WTC11 (cell line): ENCODE data around the gene TMEM72. TPM values are rescaled to one million over a fixed set of nuclear protein-coding genes. Genes with fewer than 3 reads are reported as not detected.

ENCODE experiments used
- ATAC-seq: fragments of 200-7000 bp; cut with Tn5 transposase; 2 replicates; pipeline ENCODE4 v1.10.0; 2021; ENCODE audit warnings: mild to moderate bottlenecking, moderate library complexity
- CTCF ChIA-PET: fragments of 300-600 bp; sonication (Branson Sonifier 250); formaldehyde crosslinking; loops from one replicate; lab custom pipeline; 2021; ENCODE audit warnings: antibody characterized with exemption; lab: Charles Lee
- POLR2A ChIA-PET: fragments of 350-600 bp; sonication (Branson Sonifier 250); formaldehyde crosslinking; loops from one replicate; lab custom pipeline; 2021; ENCODE audit warnings: antibody characterized with exemption; lab: Charles Lee
- DNase-seq: peaks from one replicate; pipeline ENCODE4 v3.0.0; 2021; ENCODE audit warnings: low spot score
- H3K27ac Mint-ChIP-seq: 2 replicates; pipeline ENCODE4 v1.8.0; 2021; ENCODE audit warnings: mixed read lengths
- H3K27me3 Mint-ChIP-seq: 2 replicates; pipeline ENCODE4 v1.8.0; 2021; ENCODE audit warnings: low read depth, mild to moderate bottlenecking, moderate library complexity, mixed read lengths
- H3K36me3 Mint-ChIP-seq: 2 replicates; pipeline ENCODE4 v1.8.0; 2021; ENCODE audit warnings: mixed read lengths
- H3K4me1 Mint-ChIP-seq: 2 replicates; pipeline ENCODE4 v1.8.0; 2022; ENCODE audit warnings: mixed read lengths
- H3K4me3 Mint-ChIP-seq: 2 replicates; pipeline ENCODE4 v1.8.0; 2021; ENCODE audit warnings: mild to moderate bottlenecking, moderate library complexity, mixed read lengths
- H3K9me3 Mint-ChIP-seq: 2 replicates; pipeline ENCODE4 v1.8.0; 2021; ENCODE audit warnings: mixed read lengths
- ATF1 ChIP-seq: sonication (generic); formaldehyde crosslinking; IDR thresholded peaks from 2 replicates; pipeline ENCODE4 v1.8.1; 2023; ENCODE audit warnings: mild to moderate bottlenecking, moderate library complexity, missing genetic modification reagents
- CREB1 ChIP-seq: sonication (generic); formaldehyde crosslinking; IDR thresholded peaks from 2 replicates; pipeline ENCODE4 v1.8.0; 2023; ENCODE audit warnings: mild to moderate bottlenecking, missing genetic modification reagents
- EMX1 ChIP-seq: fragments of 250-450 bp; sonication (Bioruptor Pico); IDR thresholded peaks from 2 replicates; pipeline ENCODE4 v1.8.0; 2021; ENCODE audit warnings: mild to moderate bottlenecking
- FOXJ3 ChIP-seq: sonication (generic); formaldehyde crosslinking; IDR thresholded peaks from 2 replicates; pipeline ENCODE4 v1.9.0; 2021; ENCODE audit warnings: missing genetic modification reagents, mild to moderate bottlenecking, borderline replicate concordance
- HMGA2 ChIP-seq: fragments of 250-450 bp; sonication (Bioruptor Pico); IDR thresholded peaks from 2 replicates; pipeline ENCODE4 v1.4.0; 2021; ENCODE audit warnings: mild to moderate bottlenecking, moderate library complexity
- IRF1 ChIP-seq: sonication (generic); formaldehyde crosslinking; IDR thresholded peaks from 2 replicates; pipeline ENCODE4 v1.8.0; 2023; ENCODE audit warnings: missing genetic modification reagents
- NR1H2 ChIP-seq: sonication (generic); formaldehyde crosslinking; IDR thresholded peaks from 2 replicates; pipeline ENCODE4 v1.9.0; 2021; ENCODE audit warnings: mild to moderate bottlenecking, moderate library complexity, missing genetic modification reagents
- PRRX2 ChIP-seq: fragments of 250-450 bp; sonication (Bioruptor Pico); IDR thresholded peaks from 2 replicates; pipeline ENCODE4 v1.8.0; 2021; ENCODE audit warnings: mild to moderate bottlenecking
- RELA ChIP-seq: sonication (generic); formaldehyde crosslinking; IDR thresholded peaks from 2 replicates; pipeline ENCODE4 v1.8.1; 2022; ENCODE audit warnings: missing genetic modification reagents, mild to moderate bottlenecking, borderline replicate concordance
- SMAD4 ChIP-seq: sonication (generic); formaldehyde crosslinking; IDR thresholded peaks from 2 replicates; pipeline ENCODE4 v1.8.0; 2022; ENCODE audit warnings: mild to moderate bottlenecking, missing genetic modification reagents
- ZBTB21 ChIP-seq: sonication (generic); formaldehyde crosslinking; IDR thresholded peaks from 2 replicates; pipeline ENCODE4 v1.8.1; 2023; ENCODE audit warnings: mild to moderate bottlenecking, missing genetic modification reagents, borderline replicate concordance
- ZNF121 ChIP-seq: sonication (generic); formaldehyde crosslinking; IDR thresholded peaks from 2 replicates; pipeline ENCODE4 v1.8.0; 2023; ENCODE audit warnings: missing genetic modification reagents
- ZNF232 ChIP-seq: sonication (generic); formaldehyde crosslinking; IDR thresholded peaks from 2 replicates; pipeline ENCODE4 v1.8.0; 2022; ENCODE audit warnings: mild to moderate bottlenecking, missing genetic modification reagents
- ZNF263 ChIP-seq: sonication (generic); formaldehyde crosslinking; IDR thresholded peaks from 2 replicates; pipeline ENCODE4 v1.8.1; 2022; ENCODE audit warnings: low read depth, mild to moderate bottlenecking, moderate library complexity, missing genetic modification reagents
- ZNF396 ChIP-seq: fragments of 250-450 bp; sonication (Bioruptor Pico); IDR thresholded peaks from 2 replicates; pipeline ENCODE4 v1.8.0; 2021; ENCODE audit warnings: mild to moderate bottlenecking, moderate library complexity, borderline replicate concordance
- ZNF416 ChIP-seq: fragments of 250-450 bp; sonication (Bioruptor Pico); IDR thresholded peaks from 2 replicates; pipeline ENCODE4 v1.9.0; 2021; ENCODE audit warnings: mild to moderate bottlenecking, inconsistent platforms
- ZNF423 ChIP-seq: fragments of 250-450 bp; sonication (Bioruptor Pico); IDR thresholded peaks from 2 replicates; pipeline ENCODE4 v2.1.2; 2022; ENCODE audit warnings: mild to moderate bottlenecking, moderate library complexity
- total RNA-seq: library from RNA; stranded (reverse); gene quantifications from 3 replicates; pipeline ENCODE4 v1.2.3, GENCODE V29; 2021
- TF ChIP-seq, protein P1 (sequence below): sonication (generic); formaldehyde crosslinking; IDR thresholded peaks from 2 replicates; pipeline ENCODE4 v1.8.0; 2022; ENCODE audit warnings: missing genetic modification reagents
- TF ChIP-seq, protein P2 (sequence below): fragments of 250-450 bp; sonication (Bioruptor Pico); IDR thresholded peaks from 2 replicates; pipeline ENCODE4 v1.9.0; 2021; ENCODE audit warnings: mild to moderate bottlenecking, borderline replicate concordance
- TF ChIP-seq, protein P3 (sequence below): fragments of 250-450 bp; sonication (Bioruptor Pico); IDR thresholded peaks from 2 replicates; pipeline ENCODE4 v1.8.0; 2021; ENCODE audit warnings: mild to moderate bottlenecking
- TF ChIP-seq, protein P4 (sequence below): fragments of 200-600 bp; IDR thresholded peaks from 2 replicates; pipeline ENCODE4 v1.8.0; 2022; ENCODE audit warnings: antibody characterized with exemption

Gene TMEM72
- total RNA-seq, 1 experiment from 2014 or later, result not detected

DNA sequence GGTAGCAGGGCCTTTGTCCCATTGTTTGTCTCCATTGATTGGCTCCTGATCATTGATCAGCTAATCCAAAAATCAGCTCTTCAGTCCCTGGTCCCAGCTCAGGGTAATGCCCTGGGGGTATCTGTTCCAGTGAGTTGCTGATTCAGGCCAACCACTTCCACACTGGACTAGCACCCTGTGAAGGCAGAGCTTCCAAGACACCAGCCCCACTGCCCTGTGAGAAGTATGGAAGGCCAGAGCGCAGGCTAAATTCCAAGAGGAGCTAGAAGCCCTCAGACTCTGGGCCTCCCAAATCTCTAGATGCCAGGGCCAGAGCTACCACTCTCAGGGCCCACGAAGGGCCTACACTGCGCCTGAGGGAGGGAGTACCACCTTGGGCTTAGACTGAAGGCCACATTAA is 10.4 kb downstream of the TMEM72 start:
- Mint-ChIP-seq H3K27ac (no peak overlapping the region), H3K9me3 (peaks cover 14% of the 10 kb centered on the region), H3K4me1 (no peaks in the 10 kb centered on the region), H3K27me3 (peaks cover 7% of the 10 kb centered on the region), H3K4me3 (no peak overlapping the region), H3K36me3 (peaks cover 8% of the 10 kb centered on the region)
- ChIA-PET CTCF (interaction anchor here (1.5 to 1.8 kb wide), 2 partner anchors 11 to 58 kb away, joined by 7 to 8 read pairs; no protein-coding TSS in a partner anchor), POLR2A (no interaction called here)
- TF ChIP-seq SMAD4 (CRISPR knock-in tag), result no peak
- TF ChIP-seq, protein P1, sequence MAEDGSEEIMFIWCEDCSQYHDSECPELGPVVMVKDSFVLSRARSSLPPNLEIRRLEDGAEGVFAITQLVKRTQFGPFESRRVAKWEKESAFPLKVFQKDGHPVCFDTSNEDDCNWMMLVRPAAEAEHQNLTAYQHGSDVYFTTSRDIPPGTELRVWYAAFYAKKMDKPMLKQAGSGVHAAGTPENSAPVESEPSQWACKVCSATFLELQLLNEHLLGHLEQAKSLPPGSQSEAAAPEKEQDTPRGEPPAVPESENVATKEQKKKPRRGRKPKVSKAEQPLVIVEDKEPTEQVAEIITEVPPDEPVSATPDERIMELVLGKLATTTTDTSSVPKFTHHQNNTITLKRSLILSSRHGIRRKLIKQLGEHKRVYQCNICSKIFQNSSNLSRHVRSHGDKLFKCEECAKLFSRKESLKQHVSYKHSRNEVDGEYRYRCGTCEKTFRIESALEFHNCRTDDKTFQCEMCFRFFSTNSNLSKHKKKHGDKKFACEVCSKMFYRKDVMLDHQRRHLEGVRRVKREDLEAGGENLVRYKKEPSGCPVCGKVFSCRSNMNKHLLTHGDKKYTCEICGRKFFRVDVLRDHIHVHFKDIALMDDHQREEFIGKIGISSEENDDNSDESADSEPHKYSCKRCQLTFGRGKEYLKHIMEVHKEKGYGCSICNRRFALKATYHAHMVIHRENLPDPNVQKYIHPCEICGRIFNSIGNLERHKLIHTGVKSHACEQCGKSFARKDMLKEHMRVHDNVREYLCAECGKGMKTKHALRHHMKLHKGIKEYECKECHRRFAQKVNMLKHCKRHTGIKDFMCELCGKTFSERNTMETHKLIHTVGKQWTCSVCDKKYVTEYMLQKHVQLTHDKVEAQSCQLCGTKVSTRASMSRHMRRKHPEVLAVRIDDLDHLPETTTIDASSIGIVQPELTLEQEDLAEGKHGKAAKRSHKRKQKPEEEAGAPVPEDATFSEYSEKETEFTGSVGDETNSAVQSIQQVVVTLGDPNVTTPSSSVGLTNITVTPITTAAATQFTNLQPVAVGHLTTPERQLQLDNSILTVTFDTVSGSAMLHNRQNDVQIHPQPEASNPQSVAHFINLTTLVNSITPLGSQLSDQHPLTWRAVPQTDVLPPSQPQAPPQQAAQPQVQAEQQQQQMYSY (CRISPR knock-in tag), result no peak
- TF ChIP-seq ZNF263 (CRISPR knock-in tag), result no peak
- no peak for TF ChIP-seq RELA (CRISPR knock-in tag)
- no peak for TF ChIP-seq ZNF232 (CRISPR knock-in tag)
- TF ChIP-seq, protein P2, sequence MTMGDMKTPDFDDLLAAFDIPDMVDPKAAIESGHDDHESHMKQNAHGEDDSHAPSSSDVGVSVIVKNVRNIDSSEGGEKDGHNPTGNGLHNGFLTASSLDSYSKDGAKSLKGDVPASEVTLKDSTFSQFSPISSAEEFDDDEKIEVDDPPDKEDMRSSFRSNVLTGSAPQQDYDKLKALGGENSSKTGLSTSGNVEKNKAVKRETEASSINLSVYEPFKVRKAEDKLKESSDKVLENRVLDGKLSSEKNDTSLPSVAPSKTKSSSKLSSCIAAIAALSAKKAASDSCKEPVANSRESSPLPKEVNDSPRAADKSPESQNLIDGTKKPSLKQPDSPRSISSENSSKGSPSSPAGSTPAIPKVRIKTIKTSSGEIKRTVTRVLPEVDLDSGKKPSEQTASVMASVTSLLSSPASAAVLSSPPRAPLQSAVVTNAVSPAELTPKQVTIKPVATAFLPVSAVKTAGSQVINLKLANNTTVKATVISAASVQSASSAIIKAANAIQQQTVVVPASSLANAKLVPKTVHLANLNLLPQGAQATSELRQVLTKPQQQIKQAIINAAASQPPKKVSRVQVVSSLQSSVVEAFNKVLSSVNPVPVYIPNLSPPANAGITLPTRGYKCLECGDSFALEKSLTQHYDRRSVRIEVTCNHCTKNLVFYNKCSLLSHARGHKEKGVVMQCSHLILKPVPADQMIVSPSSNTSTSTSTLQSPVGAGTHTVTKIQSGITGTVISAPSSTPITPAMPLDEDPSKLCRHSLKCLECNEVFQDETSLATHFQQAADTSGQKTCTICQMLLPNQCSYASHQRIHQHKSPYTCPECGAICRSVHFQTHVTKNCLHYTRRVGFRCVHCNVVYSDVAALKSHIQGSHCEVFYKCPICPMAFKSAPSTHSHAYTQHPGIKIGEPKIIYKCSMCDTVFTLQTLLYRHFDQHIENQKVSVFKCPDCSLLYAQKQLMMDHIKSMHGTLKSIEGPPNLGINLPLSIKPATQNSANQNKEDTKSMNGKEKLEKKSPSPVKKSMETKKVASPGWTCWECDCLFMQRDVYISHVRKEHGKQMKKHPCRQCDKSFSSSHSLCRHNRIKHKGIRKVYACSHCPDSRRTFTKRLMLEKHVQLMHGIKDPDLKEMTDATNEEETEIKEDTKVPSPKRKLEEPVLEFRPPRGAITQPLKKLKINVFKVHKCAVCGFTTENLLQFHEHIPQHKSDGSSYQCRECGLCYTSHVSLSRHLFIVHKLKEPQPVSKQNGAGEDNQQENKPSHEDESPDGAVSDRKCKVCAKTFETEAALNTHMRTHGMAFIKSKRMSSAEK (CRISPR knock-in tag), result no peak
- TF ChIP-seq, protein P3, sequence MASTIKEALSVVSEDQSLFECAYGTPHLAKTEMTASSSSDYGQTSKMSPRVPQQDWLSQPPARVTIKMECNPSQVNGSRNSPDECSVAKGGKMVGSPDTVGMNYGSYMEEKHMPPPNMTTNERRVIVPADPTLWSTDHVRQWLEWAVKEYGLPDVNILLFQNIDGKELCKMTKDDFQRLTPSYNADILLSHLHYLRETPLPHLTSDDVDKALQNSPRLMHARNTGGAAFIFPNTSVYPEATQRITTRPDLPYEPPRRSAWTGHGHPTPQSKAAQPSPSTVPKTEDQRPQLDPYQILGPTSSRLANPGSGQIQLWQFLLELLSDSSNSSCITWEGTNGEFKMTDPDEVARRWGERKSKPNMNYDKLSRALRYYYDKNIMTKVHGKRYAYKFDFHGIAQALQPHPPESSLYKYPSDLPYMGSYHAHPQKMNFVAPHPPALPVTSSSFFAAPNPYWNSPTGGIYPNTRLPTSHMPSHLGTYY (CRISPR knock-in tag), result no peak
- TF ChIP-seq NR1H2 (CRISPR knock-in tag), result no peak
- TF ChIP-seq ZNF396 (CRISPR knock-in tag), result no peak
- TF ChIP-seq PRRX2 (CRISPR knock-in tag), result no peak
- no peak for TF ChIP-seq EMX1 (CRISPR knock-in tag)
- no peak for TF ChIP-seq FOXJ3
- no peak for TF ChIP-seq ZNF121 (CRISPR knock-in tag)
- no peak for TF ChIP-seq HMGA2 (CRISPR knock-in tag)
- TF ChIP-seq IRF1, result no peak
- no peak for TF ChIP-seq ZBTB21 (CRISPR knock-in tag)
- no peak for DNase-seq
- ATAC-seq, result no peak

DNA sequence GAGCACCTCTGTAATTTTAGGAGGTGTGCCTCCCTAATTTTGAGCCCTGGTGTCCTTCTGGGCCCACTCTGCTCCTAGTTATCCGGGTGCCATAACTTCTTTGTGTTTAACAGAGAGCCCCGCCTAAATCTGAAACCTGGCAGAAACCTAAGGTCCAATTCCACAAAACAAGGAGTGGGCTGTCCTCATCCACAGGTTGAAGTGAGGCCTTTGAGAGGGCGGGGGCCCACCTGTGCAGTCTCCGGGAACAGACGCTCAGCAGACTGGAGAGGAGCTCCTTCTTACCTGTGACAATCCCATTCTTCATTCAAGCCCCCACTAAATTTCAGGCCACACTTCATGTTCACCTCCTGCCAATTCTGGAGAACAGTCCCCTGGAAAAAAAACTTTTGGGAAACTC is 10.9 kb downstream of the TMEM72 start:
- no peak overlapping the region for H3K27ac Mint-ChIP-seq
- ChIA-PET CTCF (interaction anchor here (1.5 to 1.8 kb wide), 2 partner anchors 11 to 58 kb away, joined by 7 to 8 read pairs; no protein-coding TSS in a partner anchor), POLR2A (no interaction called here)
- H3K9me3 Mint-ChIP-seq, result peaks cover 12% of the 10 kb centered on the region
- no peak for ATAC-seq
- TF ChIP-seq ZNF423 (CRISPR knock-in tag), result no peak
- TF ChIP-seq ZNF416 (CRISPR knock-in tag), result no peak
- TF ChIP-seq CREB1 (CRISPR knock-in tag), result no peak
- TF ChIP-seq, protein P4, sequence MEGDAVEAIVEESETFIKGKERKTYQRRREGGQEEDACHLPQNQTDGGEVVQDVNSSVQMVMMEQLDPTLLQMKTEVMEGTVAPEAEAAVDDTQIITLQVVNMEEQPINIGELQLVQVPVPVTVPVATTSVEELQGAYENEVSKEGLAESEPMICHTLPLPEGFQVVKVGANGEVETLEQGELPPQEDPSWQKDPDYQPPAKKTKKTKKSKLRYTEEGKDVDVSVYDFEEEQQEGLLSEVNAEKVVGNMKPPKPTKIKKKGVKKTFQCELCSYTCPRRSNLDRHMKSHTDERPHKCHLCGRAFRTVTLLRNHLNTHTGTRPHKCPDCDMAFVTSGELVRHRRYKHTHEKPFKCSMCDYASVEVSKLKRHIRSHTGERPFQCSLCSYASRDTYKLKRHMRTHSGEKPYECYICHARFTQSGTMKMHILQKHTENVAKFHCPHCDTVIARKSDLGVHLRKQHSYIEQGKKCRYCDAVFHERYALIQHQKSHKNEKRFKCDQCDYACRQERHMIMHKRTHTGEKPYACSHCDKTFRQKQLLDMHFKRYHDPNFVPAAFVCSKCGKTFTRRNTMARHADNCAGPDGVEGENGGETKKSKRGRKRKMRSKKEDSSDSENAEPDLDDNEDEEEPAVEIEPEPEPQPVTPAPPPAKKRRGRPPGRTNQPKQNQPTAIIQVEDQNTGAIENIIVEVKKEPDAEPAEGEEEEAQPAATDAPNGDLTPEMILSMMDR, result no peak
- no peak for TF ChIP-seq SMAD4 (CRISPR knock-in tag)
- no peak for TF ChIP-seq ATF1 (CRISPR knock-in tag)
- H3K4me1 Mint-ChIP-seq, result no peaks in the 10 kb centered on the region
- DNase-seq, result no peak
- H3K27me3 Mint-ChIP-seq, result peaks cover 6% of the 10 kb centered on the region
- H3K4me3 Mint-ChIP-seq, result no peak overlapping the region
- peaks cover 8% of the 10 kb centered on the region for H3K36me3 Mint-ChIP-seq
